Trophoblast cell (in vitro differentiated cells and primary cell): ENCODE data around the gene METTL15.
"Not testable (repeated sequence)": the region's sequence is repeated elsewhere in the genome, so short reads cannot be mapped to it uniquely, and the experiment has no call there.

Experiments
- DNase-seq, 2 donors: peaks; one replicate each; pipeline ENCODE4 v3.0.0-alpha.2; 2016
- H2AFZ ChIP-seq: 2 replicates; pipeline ENCODE4 v1.6.1; 2013; ENCODE audit warnings: low read length, moderate library complexity, mild to moderate bottlenecking; ENCODE audit not compliant: insufficient read depth, poor library complexity
- H2AK5ac ChIP-seq: 2 replicates; pipeline ENCODE4 v1.6.1; 2013; ENCODE audit warnings: mild to moderate bottlenecking, low read length
- H2BK120ac ChIP-seq: 2 replicates; pipeline ENCODE4 v1.6.1; 2013; ENCODE audit warnings: low read length, mild to moderate bottlenecking, moderate library complexity; ENCODE audit not compliant: insufficient read depth, poor library complexity
- H2BK12ac ChIP-seq: 2 replicates; pipeline ENCODE4 v1.6.1; 2013; ENCODE audit warnings: mild to moderate bottlenecking, low read length, moderate library complexity
- H2BK5ac ChIP-seq: 2 replicates; pipeline ENCODE4 v1.6.1; 2013; ENCODE audit warnings: low read length, low read depth, moderate library complexity, mild to moderate bottlenecking; ENCODE audit not compliant: poor library complexity
- H3K14ac ChIP-seq: 2 replicates; pipeline ENCODE4 v1.6.1; 2013; ENCODE audit warnings: mild to moderate bottlenecking, low read length
- H3K18ac ChIP-seq: 2 replicates; pipeline ENCODE4 v1.6.1; 2013; ENCODE audit warnings: mild to moderate bottlenecking, low read length
- H3K23ac ChIP-seq: 2 replicates; pipeline ENCODE4 v1.6.1; 2013; ENCODE audit warnings: low read length
- H3K27ac ChIP-seq: 2 replicates; pipeline ENCODE4 v1.5.1; 2013; ENCODE audit warnings: low read depth, mild to moderate bottlenecking, inconsistent platforms, low read length, moderate library complexity
- H3K27me3 ChIP-seq: 2 replicates; pipeline ENCODE4 v1.6.1; 2013; ENCODE audit warnings: inconsistent platforms, mild to moderate bottlenecking, low read length, moderate library complexity; ENCODE audit not compliant: insufficient read depth
- H3K36me3 ChIP-seq, 2 experiments: 1 replicate in 1 of 2; 2 replicates in 1 of 2; pipeline ENCODE4 v1.6.1; 2013; ENCODE audit warnings: low read length in 2 of 2, mild to moderate bottlenecking in 2 of 2, moderate library complexity in 1 of 2; ENCODE audit not compliant: insufficient read depth in 2 of 2, control insufficient read depth in 1 of 2
- H3K4ac ChIP-seq: 2 replicates; pipeline ENCODE4 v1.6.1; 2013; ENCODE audit warnings: low read depth, mild to moderate bottlenecking, low read length, moderate library complexity
- H3K4me1 ChIP-seq, 2 experiments: 1 replicate in 1 of 2; 2 replicates in 1 of 2; pipeline ENCODE4 v1.6.1; 2013; ENCODE audit warnings: low read length in 2 of 2, mild to moderate bottlenecking in 2 of 2, moderate library complexity in 1 of 2; ENCODE audit not compliant: insufficient read depth in 2 of 2, control insufficient read depth in 1 of 2
- H3K4me2 ChIP-seq: 2 replicates; pipeline ENCODE4 v1.6.1; 2013; ENCODE audit warnings: inconsistent platforms, mild to moderate bottlenecking, low read length, moderate library complexity
- H3K4me3 ChIP-seq: 2 replicates; pipeline ENCODE4 v1.5.1; 2013; ENCODE audit warnings: mild to moderate bottlenecking, low read depth, low read length, inconsistent platforms
- H3K79me1 ChIP-seq: one replicate; pipeline ENCODE4 v1.6.1; 2013; ENCODE audit warnings: low read length
- H3K79me2 ChIP-seq: 2 replicates; pipeline ENCODE4 v1.6.1; 2013; ENCODE audit warnings: low read length, mild to moderate bottlenecking; ENCODE audit not compliant: control insufficient read depth, insufficient read depth, poor library complexity
- H3K9ac ChIP-seq: 2 replicates; pipeline ENCODE4 v1.6.1; 2013; ENCODE audit warnings: mild to moderate bottlenecking, low read length
- H3K9me3 ChIP-seq: 2 replicates; pipeline ENCODE4 v1.6.1; 2013; ENCODE audit warnings: low read depth, mild to moderate bottlenecking, control low read depth, inconsistent platforms, low read length; ENCODE audit not compliant: insufficient read depth
- H4K12ac ChIP-seq: 2 replicates; pipeline ENCODE4 v1.6.1; 2013; ENCODE audit warnings: low read depth, mild to moderate bottlenecking, low read length, moderate library complexity
- H4K8ac ChIP-seq: 2 replicates; pipeline ENCODE4 v1.6.1; 2013; ENCODE audit warnings: low read depth, mild to moderate bottlenecking, low read length, moderate library complexity
- H4K91ac ChIP-seq: one replicate; pipeline ENCODE4 v1.6.1; 2013; ENCODE audit warnings: low read depth, mild to moderate bottlenecking, low read length, moderate library complexity
- WGBS: extraction: QIAGEN DNeasy Blood & Tissue Kit; methylation state at CpG from one replicate; pipeline ENCODE4 v1.1.7; 2013; ENCODE audit warnings: missing lambda C conversion rate; ENCODE audit not compliant: insufficient read length, insufficient coverage; ENCODE audit errors: extremely low coverage; 5-methylcytosine and 5-hydroxymethylcytosine counted together

METTL15 gene

DNA sequence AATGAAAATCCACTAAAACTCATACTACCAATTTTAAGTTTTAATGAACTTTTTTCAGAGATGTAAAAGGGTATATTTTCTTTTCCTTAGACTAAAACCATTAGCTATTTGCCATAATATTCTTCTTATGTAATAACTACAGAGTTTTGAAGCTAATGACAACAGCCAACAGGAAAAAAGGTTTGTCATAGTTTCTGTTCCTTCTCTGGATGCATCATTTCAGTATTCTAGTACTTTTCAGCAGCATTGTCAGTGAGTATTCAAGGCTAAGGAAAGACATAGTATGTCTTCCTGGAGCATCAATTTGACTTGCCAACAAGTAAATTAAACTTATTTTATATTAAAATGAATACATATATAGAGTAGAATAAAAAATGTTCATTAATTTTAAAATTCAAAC is 166.0 kb downstream of the METTL15 start:
- Histone ChIP-seq H4K8ac (no peak overlapping the region), H3K4ac (no peak overlapping the region), H2AK5ac (no peak overlapping the region), H4K12ac (no peak overlapping the region), H3K36me3 (no peaks in the 10 kb centered on the region), H3K27me3 (no peaks in the 10 kb centered on the region), H4K91ac (no peak overlapping the region), H3K18ac (no peak overlapping the region), H2BK120ac (no peak overlapping the region), H3K14ac (no peak overlapping the region), H3K4me1 (no peaks in the 10 kb centered on the region), H3K27ac (no peak overlapping the region), H3K9ac (no peak overlapping the region), H2BK5ac (no peak overlapping the region), H3K79me1 (no peaks in the 10 kb centered on the region), H3K79me2 (no peaks in the 10 kb centered on the region), H3K4me2 (no peak overlapping the region), H3K9me3 (no peaks in the 10 kb centered on the region), H2BK12ac (no peak overlapping the region), H3K23ac (no peak overlapping the region), H3K4me3 (no peak overlapping the region), H2AFZ (no peak overlapping the region)
- no peak for DNase-seq

DNA sequence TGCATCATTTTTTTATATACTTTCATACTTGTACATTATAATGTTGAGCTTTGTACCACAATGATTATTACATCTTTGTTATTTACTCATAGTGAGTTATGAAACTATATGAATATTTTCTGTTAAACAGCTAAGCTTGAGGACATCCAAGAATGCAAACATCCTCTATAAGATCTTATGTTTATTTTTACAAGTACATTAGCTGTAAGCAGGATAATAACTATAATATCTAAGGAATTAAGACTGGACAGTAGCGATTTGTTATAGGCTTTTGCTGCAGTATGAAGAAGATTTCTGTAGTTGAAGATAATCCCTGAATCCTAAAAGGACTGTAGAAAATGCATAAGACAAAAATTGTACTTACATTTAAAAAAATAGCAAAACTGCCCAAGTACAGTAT is 176.0 kb downstream of the METTL15 start:
- Histone ChIP-seq H2BK12ac (no peak overlapping the region), H3K79me2 (no peaks in the 10 kb centered on the region), H3K4me1 (no peaks in the 10 kb centered on the region), H3K14ac (no peak overlapping the region), H2BK5ac (no peak overlapping the region), H3K36me3 (no peaks in the 10 kb centered on the region), H3K4me3 (no peak overlapping the region), H3K4me2 (no peak overlapping the region), H4K12ac (no peak overlapping the region), H2AFZ (no peak overlapping the region), H3K79me1 (no peaks in the 10 kb centered on the region), H3K27me3 (no peaks in the 10 kb centered on the region), H2BK120ac (no peak overlapping the region), H4K91ac (no peak overlapping the region), H4K8ac (no peak overlapping the region), H3K9ac (no peak overlapping the region), H3K4ac (no peak overlapping the region), H3K9me3 (no peaks in the 10 kb centered on the region), H2AK5ac (no peak overlapping the region), H3K27ac (no peak overlapping the region), H3K23ac (no peak overlapping the region), H3K18ac (no peak overlapping the region)
- WGBS, result no CpG with 5 or more reads among the region's 1 CpG
- no peak for DNase-seq

DNA sequence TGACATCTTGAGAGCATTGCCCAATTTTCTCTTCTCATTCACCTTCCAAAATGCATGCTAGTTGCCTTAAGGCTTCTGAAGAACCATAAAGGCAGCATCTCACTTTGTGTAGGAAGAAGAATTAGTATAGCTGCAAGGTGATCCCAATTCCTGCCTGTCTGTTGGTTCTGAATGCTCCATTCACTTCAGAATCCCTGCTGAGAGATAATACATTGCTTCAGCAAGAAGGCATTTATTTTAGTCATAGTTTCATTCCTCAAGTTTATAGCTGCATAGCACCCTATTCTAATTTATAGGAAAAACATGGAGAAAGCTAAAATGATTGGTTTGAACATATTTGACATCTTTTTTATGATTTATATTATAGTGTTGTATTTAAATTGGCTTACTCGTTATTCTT is 181.3 kb downstream of the METTL15 start:
- Histone ChIP-seq H3K23ac (no peak overlapping the region), H3K4me2 (no peak overlapping the region), H3K4me1 (no peaks in the 10 kb centered on the region), H2BK5ac (no peak overlapping the region), H4K8ac (no peak overlapping the region), H4K91ac (no peak overlapping the region), H2AK5ac (no peak overlapping the region), H3K79me1 (no peaks in the 10 kb centered on the region), H3K79me2 (no peaks in the 10 kb centered on the region), H3K4ac (no peak overlapping the region), H3K27ac (no peak overlapping the region), H2AFZ (no peak overlapping the region), H4K12ac (no peak overlapping the region), H2BK120ac (no peak overlapping the region), H3K9me3 (no peaks in the 10 kb centered on the region), H3K18ac (no peak overlapping the region), H3K36me3 (peaks cover 0 to 2% of the 10 kb centered on the region in 2 experiments), H3K9ac (no peak overlapping the region), H3K27me3 (no peaks in the 10 kb centered on the region), H3K4me3 (no peak overlapping the region), H2BK12ac (no peak overlapping the region), H3K14ac (no peak overlapping the region)
- DNase-seq, result no peak
- WGBS, result no CpG with 5 or more reads among the region's 1 CpG

DNA sequence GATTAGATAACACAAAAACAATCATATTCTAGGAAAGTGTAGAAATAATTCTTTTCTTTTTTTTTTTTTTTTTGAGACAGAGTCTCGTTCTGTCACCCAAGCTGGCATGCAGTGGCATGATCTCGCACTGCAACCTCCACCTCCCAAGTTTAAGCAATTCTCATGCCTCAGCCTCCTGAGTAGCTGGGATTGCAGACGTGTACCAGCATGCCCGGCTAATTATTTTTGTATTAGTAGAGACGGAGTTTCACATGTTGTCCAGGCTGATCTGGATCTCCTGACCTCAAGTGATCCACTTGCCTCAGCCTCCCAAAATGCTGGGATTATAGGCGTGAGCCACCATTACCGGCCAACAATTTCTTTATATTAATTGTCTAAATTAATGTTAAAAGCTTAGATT is 182.8 kb downstream of the METTL15 start:
- not testable (repeated sequence) for H3K27me3 ChIP-seq, H2BK5ac ChIP-seq, H3K9me3 ChIP-seq, H3K27ac ChIP-seq, H3K23ac ChIP-seq, H2BK120ac ChIP-seq, H3K4ac ChIP-seq, H3K4me2 ChIP-seq, H3K36me3 ChIP-seq, H3K9ac ChIP-seq, H3K4me3 ChIP-seq, H3K14ac ChIP-seq, H4K91ac ChIP-seq, H4K12ac ChIP-seq, H3K4me1 ChIP-seq, H3K18ac ChIP-seq, H4K8ac ChIP-seq, H2AK5ac ChIP-seq, H2BK12ac ChIP-seq, H2AFZ ChIP-seq, H3K79me1 ChIP-seq, H3K79me2 ChIP-seq
- no CpG with 5 or more reads among the region's 7 CpGs for WGBS
- peak; percentile 43 to 53 for DNase-seq

DNA sequence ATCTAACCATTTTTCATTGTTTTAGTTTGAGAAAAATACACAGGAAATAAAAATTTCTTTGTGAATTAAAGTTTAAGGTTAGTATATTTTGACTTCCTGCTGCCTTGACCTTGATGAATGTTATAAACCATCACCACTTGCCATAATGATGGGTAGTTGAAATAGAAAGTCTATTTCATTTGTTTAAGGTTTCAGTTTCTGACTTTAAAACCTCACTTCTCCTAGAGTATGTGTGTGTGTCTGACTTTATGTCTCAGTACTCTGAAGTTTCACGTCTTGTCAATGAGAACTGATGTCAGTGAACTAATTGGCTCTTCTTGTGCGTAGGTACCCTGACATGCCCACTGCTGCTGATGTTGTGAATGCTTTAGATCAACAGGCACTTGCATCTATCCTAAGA is 188.2 kb downstream of the METTL15 start:
- Histone ChIP-seq H3K4me1 (no peaks in the 10 kb centered on the region), H3K9ac (no peak overlapping the region), H2AFZ (no peak overlapping the region), H3K27me3 (no peaks in the 10 kb centered on the region), H2BK12ac (no peak overlapping the region), H3K36me3 (no peaks in the 10 kb centered on the region), H4K91ac (no peak overlapping the region), H3K4ac (no peak overlapping the region), H2BK5ac (no peak overlapping the region), H2AK5ac (no peak overlapping the region), H3K79me1 (no peaks in the 10 kb centered on the region), H3K4me3 (no peak overlapping the region), H3K27ac (no peak overlapping the region), H4K12ac (no peak overlapping the region), H3K23ac (no peak overlapping the region), H2BK120ac (no peak overlapping the region), H4K8ac (no peak overlapping the region), H3K18ac (no peak overlapping the region), H3K4me2 (no peak overlapping the region), H3K9me3 (no peaks in the 10 kb centered on the region), H3K14ac (no peak overlapping the region), H3K79me2 (no peaks in the 10 kb centered on the region)
- WGBS, result no CpG with 5 or more reads among the region's 2 CpGs
- DNase-seq, result no peak
